ENCODE data around the gene CRLF2.

- TF ChIP-seq CTCF (IDR thresholded peaks at IDR 0.05 in 2 of 3, conservative IDR thresholded peaks at IDR 0.05 in 1 of 3; ENCODE audit: borderline replicate concordance in 1 of 3, insufficient read depth in 1 of 3, low read depth in 2 of 3, low read length in 2 of 3): no peak
- TF ChIP-seq EZH2 (IDR thresholded peaks at IDR 0.05): no peak
- TF ChIP-seq REST (IDR thresholded peaks at IDR 0.05; ENCODE audit: low read depth): no peak
- TF ChIP-seq SIN3A (IDR thresholded peaks at IDR 0.05; ENCODE audit: low read depth): no peak
- no peak for TF ChIP-seq POLR2A (IDR thresholded peaks at IDR 0.05; ENCODE audit: borderline replicate concordance, extremely low read depth, insufficient read depth, insufficient read length)
- TF ChIP-seq, protein P1, sequence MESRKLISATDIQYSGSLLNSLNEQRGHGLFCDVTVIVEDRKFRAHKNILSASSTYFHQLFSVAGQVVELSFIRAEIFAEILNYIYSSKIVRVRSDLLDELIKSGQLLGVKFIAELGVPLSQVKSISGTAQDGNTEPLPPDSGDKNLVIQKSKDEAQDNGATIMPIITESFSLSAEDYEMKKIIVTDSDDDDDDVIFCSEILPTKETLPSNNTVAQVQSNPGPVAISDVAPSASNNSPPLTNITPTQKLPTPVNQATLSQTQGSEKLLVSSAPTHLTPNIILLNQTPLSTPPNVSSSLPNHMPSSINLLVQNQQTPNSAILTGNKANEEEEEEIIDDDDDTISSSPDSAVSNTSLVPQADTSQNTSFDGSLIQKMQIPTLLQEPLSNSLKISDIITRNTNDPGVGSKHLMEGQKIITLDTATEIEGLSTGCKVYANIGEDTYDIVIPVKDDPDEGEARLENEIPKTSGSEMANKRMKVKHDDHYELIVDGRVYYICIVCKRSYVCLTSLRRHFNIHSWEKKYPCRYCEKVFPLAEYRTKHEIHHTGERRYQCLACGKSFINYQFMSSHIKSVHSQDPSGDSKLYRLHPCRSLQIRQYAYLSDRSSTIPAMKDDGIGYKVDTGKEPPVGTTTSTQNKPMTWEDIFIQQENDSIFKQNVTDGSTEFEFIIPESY (IDR thresholded peaks at IDR 0.05; ENCODE audit: extremely low read depth, insufficient replicate concordance, low read length): no peak
- no peak for TF ChIP-seq RAD21 (IDR thresholded peaks at IDR 0.05; ENCODE audit: low read depth)
- no peak for TF ChIP-seq EZH2phosphoT487 (IDR thresholded peaks at IDR 0.05; ENCODE audit: borderline replicate concordance)
Measured at GRCh38 chrX:1205681-1206611, 6.5 kb downstream of the CRLF2 start.
